ENCODE results near the gene RNF157. TPM values are rescaled to one million over a fixed set of nuclear protein-coding genes. Genes with fewer than 3 reads are reported as not detected.

RNF157 gene
- total and polyA plus RNA-seq, 2 of the 13 experiments (the other 11 are each of a cell fraction or from before 2014, with no cell fraction given) = 0.44 to 1.5 TPM

DNA sequence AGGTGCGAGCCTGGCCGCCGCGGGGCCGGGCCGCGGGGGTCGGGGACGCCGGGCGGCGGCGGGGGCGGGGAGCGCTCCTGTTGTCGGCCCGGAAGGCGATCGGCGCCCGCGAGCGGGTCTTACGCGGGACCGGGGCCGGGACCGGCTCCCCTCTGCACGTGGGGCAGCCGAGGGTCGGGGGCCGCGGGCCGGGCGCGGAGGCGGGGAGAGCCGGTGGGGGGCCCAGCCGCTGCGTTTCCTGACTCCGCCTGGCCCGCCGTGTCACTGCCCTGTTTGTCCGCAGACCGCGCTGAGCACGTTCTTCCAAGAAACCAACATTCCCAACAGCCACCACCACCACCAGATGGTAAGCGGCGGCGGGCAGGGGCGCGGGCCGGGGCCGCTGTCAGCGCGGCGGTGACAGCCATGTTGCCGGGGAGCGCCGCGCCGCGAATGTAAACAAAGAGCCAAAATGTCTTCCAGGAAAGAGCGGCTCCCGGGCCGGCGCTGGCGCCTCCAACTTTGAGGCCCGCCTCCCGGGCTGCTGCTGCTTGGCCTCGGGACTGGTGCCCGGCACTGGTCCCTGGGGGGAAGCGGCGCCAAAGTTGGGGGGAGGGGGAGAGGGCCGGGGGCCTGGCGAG, 25.4 kb upstream of the RNF157 start (continued):
- TF ChIP-seq, protein P1, sequence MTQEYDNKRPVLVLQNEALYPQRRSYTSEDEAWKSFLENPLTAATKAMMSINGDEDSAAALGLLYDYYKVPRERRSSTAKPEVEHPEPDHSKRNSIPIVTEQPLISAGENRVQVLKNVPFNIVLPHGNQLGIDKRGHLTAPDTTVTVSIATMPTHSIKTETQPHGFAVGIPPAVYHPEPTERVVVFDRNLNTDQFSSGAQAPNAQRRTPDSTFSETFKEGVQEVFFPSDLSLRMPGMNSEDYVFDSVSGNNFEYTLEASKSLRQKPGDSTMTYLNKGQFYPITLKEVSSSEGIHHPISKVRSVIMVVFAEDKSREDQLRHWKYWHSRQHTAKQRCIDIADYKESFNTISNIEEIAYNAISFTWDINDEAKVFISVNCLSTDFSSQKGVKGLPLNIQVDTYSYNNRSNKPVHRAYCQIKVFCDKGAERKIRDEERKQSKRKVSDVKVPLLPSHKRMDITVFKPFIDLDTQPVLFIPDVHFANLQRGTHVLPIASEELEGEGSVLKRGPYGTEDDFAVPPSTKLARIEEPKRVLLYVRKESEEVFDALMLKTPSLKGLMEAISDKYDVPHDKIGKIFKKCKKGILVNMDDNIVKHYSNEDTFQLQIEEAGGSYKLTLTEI (CRISPR knock-in tag; conservative IDR thresholded peaks at IDR 0.05) = no peak
- no peak for TF ChIP-seq ZNF841 (CRISPR knock-in tag; IDR thresholded peaks at IDR 0.05; ENCODE audit: borderline replicate concordance)
- no peak for TF ChIP-seq E2F1 (CRISPR knock-in tag; IDR thresholded peaks at IDR 0.05)
- TF ChIP-seq, protein P2, sequence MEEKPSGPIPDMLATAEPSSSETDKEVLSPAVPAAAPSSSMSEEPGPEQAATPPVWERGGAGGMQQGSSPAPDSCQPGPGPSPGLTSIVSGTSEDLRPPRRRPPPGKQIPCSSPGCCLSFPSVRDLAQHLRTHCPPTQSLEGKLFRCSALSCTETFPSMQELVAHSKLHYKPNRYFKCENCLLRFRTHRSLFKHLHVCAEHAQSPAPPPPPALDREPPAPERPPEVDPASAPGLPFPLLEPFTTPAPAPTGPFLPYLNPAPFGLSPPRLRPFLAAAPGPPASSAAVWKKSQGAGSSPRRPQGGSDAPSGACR (CRISPR knock-in tag; IDR thresholded peaks at IDR 0.05) = no peak
- TF ChIP-seq, protein P3, sequence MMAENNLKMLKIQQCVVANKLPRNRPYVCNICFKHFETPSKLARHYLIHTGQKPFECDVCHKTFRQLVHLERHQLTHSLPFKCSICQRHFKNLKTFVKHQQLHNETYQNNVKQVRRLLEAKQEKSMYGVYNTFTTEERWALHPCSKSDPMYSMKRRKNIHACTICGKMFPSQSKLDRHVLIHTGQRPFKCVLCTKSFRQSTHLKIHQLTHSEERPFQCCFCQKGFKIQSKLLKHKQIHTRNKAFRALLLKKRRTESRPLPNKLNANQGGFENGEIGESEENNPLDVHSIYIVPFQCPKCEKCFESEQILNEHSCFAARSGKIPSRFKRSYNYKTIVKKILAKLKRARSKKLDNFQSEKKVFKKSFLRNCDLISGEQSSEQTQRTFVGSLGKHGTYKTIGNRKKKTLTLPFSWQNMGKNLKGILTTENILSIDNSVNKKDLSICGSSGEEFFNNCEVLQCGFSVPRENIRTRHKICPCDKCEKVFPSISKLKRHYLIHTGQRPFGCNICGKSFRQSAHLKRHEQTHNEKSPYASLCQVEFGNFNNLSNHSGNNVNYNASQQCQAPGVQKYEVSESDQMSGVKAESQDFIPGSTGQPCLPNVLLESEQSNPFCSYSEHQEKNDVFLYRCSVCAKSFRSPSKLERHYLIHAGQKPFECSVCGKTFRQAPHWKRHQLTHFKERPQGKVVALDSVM (CRISPR knock-in tag; IDR thresholded peaks at IDR 0.05) = no peak
- no peak for TF ChIP-seq ZNF407 (CRISPR knock-in tag; IDR thresholded peaks at IDR 0.05; ENCODE audit: not compliant biosample characterization)
- no peak for TF ChIP-seq RBAK (CRISPR knock-in tag; IDR thresholded peaks at IDR 0.05)
- TF ChIP-seq CC2D1A (CRISPR knock-in tag; IDR thresholded peaks at IDR 0.05) = no peak
- TF ChIP-seq BHLHE40 (IDR thresholded peaks at IDR 0.05; ENCODE audit: low read length) = no peak
- TF ChIP-seq ETV5 (CRISPR knock-in tag; IDR thresholded peaks at IDR 0.05; ENCODE audit: borderline replicate concordance) = peak; percentile 40; the same call in 1 of the 2 replicates
- no peak for TF ChIP-seq RFX1 (IDR thresholded peaks at IDR 0.05)
- TF ChIP-seq FOXK2 (IDR thresholded peaks at IDR 0.05) = peak; percentile 84; the same call in 1 of the 2 replicates
- peak; percentile 62 for TF ChIP-seq HNRNPK (IDR thresholded peaks at IDR 0.05; ENCODE audit: low read depth, low read length, poor library complexity, severe bottlenecking)
